AG04450 (cell line): ENCODE data around the gene ATP5PD. TPM values are rescaled to one million over a fixed set of nuclear protein-coding genes. Genes with fewer than 3 reads are reported as not detected.

ENCODE experiments used
- CTCF ChIA-PET: fragments of 300-600, 350-600 bp; formaldehyde crosslinking; extraction: SDS; loops from one replicate; lab custom pipeline; 2022; ENCODE audit warnings: antibody characterized with exemption, inconsistent platforms; lab: Charles Lee
- POLR2A ChIA-PET: fragments of 350-600 bp; formaldehyde crosslinking; extraction: SDS; loops from one replicate; lab custom pipeline; 2021; ENCODE audit warnings: antibody characterized with exemption, inconsistent platforms; lab: Yijun Ruan, JAX
- DNase-seq: peaks from one replicate; pipeline ENCODE4 v3.0.0-alpha.2; 2011; ENCODE audit warnings: low read depth, low spot score
- H3K27ac ChIP-seq: one replicate; pipeline ENCODE4 v1.5.1; 2012; ENCODE audit warnings: low read depth, low read length, control low read depth
- H3K27me3 ChIP-seq: one replicate; pipeline ENCODE4 v1.6.0; 2012; ENCODE audit warnings: low read length; ENCODE audit not compliant: control insufficient read depth, insufficient read depth
- H3K4me3 ChIP-seq: 2 replicates; pipeline ENCODE4 v1.5.1; 2011; ENCODE audit warnings: mild to moderate bottlenecking, low read depth, low read length, control low read depth
- H3K9me3 ChIP-seq: 2 replicates; pipeline ENCODE4 v1.5.1; 2012; ENCODE audit warnings: low read length; ENCODE audit not compliant: control insufficient read depth, insufficient read depth
- polyA plus RNA-seq: library from polyadenylated mRNA; depleted of rRNA; stranded (reverse); fragments of >200 nt; gene quantifications from 2 replicates; pipeline ENCODE4 v1.2.3, GENCODE V29; 2011
- TF ChIP-seq, protein P1 (sequence below): IDR thresholded peaks from 2 replicates; pipeline ENCODE4 v1.5.1; 2011; ENCODE audit warnings: low read depth, low read length, control low read depth, inconsistent platforms

ATP5PD gene
- polyA plus RNA-seq, 1 experiment, result 281 TPM

GRCh38 chr17:75069783-75070182 lies 23.0 kb upstream of the ATP5PD start:
- Histone ChIP-seq H3K27ac (no peak overlapping the region), H3K4me3 (no peak overlapping the region), H3K9me3 (no peaks in the 10 kb centered on the region), H3K27me3 (no peaks in the 10 kb centered on the region)
- ChIA-PET POLR2A (no interaction called here), CTCF (interaction anchor here (0.6 to 2.2 kb wide), 10 partner anchors 9 to 132 kb away, joined by 3 to 18 read pairs (median 4); no protein-coding TSS in a partner anchor)
- no peak for DNase-seq
- TF ChIP-seq, protein P1, sequence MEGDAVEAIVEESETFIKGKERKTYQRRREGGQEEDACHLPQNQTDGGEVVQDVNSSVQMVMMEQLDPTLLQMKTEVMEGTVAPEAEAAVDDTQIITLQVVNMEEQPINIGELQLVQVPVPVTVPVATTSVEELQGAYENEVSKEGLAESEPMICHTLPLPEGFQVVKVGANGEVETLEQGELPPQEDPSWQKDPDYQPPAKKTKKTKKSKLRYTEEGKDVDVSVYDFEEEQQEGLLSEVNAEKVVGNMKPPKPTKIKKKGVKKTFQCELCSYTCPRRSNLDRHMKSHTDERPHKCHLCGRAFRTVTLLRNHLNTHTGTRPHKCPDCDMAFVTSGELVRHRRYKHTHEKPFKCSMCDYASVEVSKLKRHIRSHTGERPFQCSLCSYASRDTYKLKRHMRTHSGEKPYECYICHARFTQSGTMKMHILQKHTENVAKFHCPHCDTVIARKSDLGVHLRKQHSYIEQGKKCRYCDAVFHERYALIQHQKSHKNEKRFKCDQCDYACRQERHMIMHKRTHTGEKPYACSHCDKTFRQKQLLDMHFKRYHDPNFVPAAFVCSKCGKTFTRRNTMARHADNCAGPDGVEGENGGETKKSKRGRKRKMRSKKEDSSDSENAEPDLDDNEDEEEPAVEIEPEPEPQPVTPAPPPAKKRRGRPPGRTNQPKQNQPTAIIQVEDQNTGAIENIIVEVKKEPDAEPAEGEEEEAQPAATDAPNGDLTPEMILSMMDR, result peak; percentile 47

DNA sequence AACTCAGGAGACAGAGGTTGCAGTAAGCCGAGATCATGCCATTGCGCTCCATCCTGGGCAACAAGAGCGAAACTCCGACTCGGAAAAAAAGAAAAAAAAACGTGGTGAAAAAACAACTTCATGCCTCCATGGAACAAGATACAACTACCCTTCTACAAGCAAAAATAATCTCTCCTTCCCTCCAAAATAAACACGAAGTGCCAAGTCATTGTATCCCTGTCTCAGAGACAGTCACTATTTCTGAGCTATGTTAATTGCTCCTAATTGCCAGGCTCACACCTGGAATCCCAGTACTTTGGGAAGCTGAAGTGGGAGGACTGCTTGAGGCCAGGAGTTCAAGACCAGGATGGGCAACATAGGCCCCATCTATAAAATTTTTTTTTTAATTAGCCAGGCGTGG lies 22.0 kb upstream of the ATP5PD start:
- DNase-seq, result no peak
- H3K27me3 ChIP-seq, result no peaks in the 10 kb centered on the region
- TF ChIP-seq, protein P1, result no peak
- no peaks in the 10 kb centered on the region for H3K9me3 ChIP-seq
- ChIA-PET POLR2A (no interaction called here), CTCF (interaction anchor here (0.7 to 2.2 kb wide), 6 partner anchors 8 to 133 kb away, joined by 3 to 18 read pairs (median 6); no protein-coding TSS in a partner anchor)
- no peak overlapping the region for H3K27ac ChIP-seq
- no peak overlapping the region for H3K4me3 ChIP-seq

GRCh38 chr17:75067856-75068255 lies 21.1 kb upstream of the ATP5PD start:
- no peak for DNase-seq
- H3K4me3 ChIP-seq, result no peak overlapping the region
- no peaks in the 10 kb centered on the region for H3K9me3 ChIP-seq
- ChIA-PET POLR2A (interaction anchor here (0.6 kb wide), 2 partner anchors 47 to 104 kb away, joined by 3 to 4 read pairs; no protein-coding TSS in a partner anchor), CTCF (interaction anchor here (0.7 to 1.6 kb wide), 2 partner anchors 47 to 59 kb away, joined by 4 read pairs; no protein-coding TSS in a partner anchor)
- no peaks in the 10 kb centered on the region for H3K27me3 ChIP-seq
- TF ChIP-seq, protein P1, result no peak
- H3K27ac ChIP-seq, result no peak overlapping the region

DNA sequence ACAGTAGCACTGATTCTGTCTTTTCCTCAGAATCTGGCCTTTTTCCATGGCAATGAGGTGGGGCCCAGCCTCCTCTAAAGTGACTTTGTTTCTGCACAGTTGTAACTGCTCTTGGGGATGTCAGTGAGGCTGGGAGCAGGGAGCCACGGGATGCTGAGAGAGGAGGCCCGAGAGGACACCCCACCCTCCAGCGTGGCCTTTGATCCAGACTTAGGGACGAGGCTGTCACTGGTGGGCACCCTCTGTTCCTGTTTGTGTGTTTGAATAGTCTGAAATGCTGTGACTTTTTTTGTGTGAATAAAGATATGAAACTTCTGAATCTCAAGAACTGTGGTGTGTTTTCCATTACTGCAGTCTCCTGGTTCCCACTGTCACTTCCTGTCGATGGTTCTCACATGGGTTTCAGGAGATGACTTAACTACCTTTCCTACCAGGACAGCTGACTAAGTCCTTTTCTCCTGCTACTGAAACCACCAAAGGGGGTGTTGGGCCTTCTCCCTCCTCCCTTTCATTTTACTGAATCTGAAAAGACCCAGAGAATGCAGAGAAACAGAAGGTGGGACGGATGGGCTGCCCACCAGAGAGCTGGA lies 18.9 kb upstream of the ATP5PD start:
- no peak overlapping the region for H3K4me3 ChIP-seq
- TF ChIP-seq, protein P1, result no peak
- H3K27me3 ChIP-seq, result no peaks in the 10 kb centered on the region
- CTCF ChIA-PET, result no interaction called here
- H3K9me3 ChIP-seq, result no peaks in the 10 kb centered on the region
- H3K27ac ChIP-seq, result no peak overlapping the region
- DNase-seq, result no peak
- POLR2A ChIA-PET, result no interaction called here

- DNase-seq, result no peak
- H3K27ac ChIP-seq, result no peak overlapping the region
- TF ChIP-seq, protein P1, result no peak
- POLR2A ChIA-PET, result no interaction called here
- no peaks in the 10 kb centered on the region for H3K27me3 ChIP-seq
- H3K9me3 ChIP-seq, result no peaks in the 10 kb centered on the region
- H3K4me3 ChIP-seq, result no peak overlapping the region
- CTCF ChIA-PET, result interaction anchor here (0.9 kb wide), 1 partner anchor 49 kb away, joined by 3 read pairs; no protein-coding TSS in a partner anchor
Observed at GRCh38 chr17:75064867-75065561, 18.2 kb upstream of the ATP5PD start.
